ENCODE results near the gene DENND1B. TPM values are rescaled to one million over a fixed set of nuclear protein-coding genes. Genes with fewer than 3 reads are reported as not detected.

DENND1B gene
- 2.4 to 3.6 TPM (median 3.0 TPM) in 5 replicates for total RNA-seq (2022; extraction: Qiagen RNA extraction)

DNA sequence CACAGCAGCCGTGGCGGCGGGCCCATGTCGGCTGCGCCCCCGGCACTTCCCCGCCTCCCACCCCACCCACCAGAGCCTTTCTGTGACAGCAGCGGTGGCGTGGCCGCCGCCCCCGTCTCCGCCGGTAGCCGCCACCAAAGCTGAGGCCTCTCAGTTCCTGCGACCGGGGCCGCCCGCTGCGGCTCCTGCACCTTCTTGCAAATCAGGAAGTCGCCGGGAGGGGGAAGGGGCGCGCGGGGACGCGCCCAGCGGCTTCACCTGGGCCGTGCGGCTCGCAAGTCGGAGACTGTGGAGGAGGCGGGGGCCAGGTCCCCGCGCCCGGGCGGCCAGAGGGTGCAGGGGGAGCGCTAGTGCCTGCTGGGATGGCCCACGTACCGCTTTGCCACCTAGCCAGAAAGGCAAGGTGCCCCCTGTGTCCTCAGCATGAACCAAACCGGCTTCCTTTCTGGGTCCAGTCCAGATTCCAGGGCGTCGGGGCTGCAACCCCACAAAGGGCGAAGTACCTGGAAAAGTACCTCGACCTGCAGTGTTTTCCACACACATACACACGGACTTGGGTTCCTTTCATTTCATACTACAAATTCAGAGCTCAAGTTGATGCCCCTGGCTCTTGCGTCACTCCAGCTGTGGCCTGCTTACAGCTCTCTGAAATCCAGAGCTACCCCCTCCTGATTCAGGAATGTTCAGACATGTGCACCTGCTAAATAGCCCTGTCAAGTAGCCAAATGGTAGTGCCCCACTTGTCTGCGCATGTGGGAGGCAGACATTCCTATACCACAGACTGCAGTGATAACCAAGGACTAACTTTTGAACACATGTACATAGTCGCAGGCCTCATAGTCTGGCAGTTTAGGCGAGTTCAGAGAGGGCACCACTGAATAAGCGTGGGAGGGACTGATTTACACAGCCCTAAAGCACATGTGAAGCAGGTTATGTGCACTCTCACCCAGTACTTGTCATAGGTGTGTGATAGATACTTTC is at the start of gene DENND1B:
TSS of gene DENND1B (minus strand) at position 199 of the 981 bp plus-strand sequence. CDS start 325 bp downstream, outside the sequence.

Other genes with a start within 250 kb of the DENND1B start
- 4.1 to 8.6 TPM (median 7.0 TPM) in 5 replicates for gene C1orf53, start 127.2 kb upstream of the DENND1B start, total RNA-seq (2022; extraction: Qiagen RNA extraction)
- gene LHX9, start 141.9 kb upstream of the DENND1B start, total RNA-seq (2022; extraction: Qiagen RNA extraction) = 0.01 to 0.10 TPM (median 0.04 TPM) in 4 of 5 replicates, not detected in the other

All from A549 treated with Hydrocortisone at 1 μM for 4 hours (cell line).